Kidney tubule cell (primary cell): Measurements from ENCODE around the gene LCP1.
"Not testable (repeated sequence)": the region's sequence is repeated elsewhere in the genome, so short reads cannot be mapped to it uniquely, and the experiment has no call there.

ENCODE experiments used
- DNase-seq: peaks from one replicate; pipeline ENCODE4 v3.0.0-alpha.2; 2018; ENCODE audit warnings: low spot score

Gene LCP1, protein sequence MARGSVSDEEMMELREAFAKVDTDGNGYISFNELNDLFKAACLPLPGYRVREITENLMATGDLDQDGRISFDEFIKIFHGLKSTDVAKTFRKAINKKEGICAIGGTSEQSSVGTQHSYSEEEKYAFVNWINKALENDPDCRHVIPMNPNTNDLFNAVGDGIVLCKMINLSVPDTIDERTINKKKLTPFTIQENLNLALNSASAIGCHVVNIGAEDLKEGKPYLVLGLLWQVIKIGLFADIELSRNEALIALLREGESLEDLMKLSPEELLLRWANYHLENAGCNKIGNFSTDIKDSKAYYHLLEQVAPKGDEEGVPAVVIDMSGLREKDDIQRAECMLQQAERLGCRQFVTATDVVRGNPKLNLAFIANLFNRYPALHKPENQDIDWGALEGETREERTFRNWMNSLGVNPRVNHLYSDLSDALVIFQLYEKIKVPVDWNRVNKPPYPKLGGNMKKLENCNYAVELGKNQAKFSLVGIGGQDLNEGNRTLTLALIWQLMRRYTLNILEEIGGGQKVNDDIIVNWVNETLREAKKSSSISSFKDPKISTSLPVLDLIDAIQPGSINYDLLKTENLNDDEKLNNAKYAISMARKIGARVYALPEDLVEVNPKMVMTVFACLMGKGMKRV

DNA sequence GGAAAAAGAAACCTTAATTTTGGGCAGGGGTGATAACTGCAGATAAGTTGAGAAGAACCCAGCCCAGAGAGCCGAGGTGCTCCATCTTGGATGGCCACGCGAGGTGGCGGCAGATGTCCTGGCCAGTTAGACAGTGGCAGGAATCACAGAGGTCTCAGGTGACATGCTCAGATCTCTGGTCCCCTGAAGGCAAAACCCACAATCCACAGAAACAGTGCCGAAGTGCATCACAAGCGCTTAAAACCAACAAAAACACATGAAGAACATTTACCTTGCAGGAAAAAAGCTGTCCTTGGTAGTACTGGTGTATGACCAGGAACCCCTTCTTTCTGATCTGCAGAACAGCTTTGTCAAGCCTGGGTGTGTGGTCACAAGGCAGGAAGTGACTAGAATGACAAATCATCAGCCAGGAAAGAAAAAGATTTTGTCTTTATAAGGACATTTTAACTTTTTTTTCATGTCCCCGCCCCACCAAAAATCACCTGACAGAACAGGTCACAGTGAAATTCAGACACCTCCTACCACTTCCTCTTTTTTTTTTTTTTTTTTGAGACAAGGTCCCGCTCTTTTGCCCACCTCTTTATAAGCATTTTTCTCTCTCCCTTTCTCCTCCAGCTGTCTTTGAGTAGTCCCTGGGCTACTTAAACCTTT is at the start of gene LCP1:
LCP1 (minus strand) TSS at position 338 of the 651 bp plus-strand sequence. CDS start 22,515 bp downstream, outside the sequence.
- DNase-seq, result peak; percentile 50

DNA sequence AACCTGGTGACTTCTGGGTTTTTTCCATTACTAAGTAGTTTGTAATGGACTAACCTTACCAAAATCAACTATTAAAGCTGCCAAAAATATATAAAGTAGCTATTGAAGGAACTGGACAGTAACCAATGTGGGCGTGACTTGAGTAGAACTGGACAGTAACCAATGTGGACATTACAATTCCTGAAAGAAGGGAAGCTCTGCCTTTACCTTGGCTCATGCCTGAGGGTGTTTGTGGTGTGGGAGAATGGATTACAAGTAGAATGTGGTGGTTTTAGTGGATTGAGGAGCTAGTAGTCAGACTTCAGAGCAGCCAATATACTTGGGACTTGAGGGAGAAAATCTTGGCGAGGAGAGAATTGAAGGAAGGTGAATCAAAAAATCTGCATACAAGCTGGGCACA is 47.3 kb upstream of the LCP1 start:
- no peak for DNase-seq

DNA sequence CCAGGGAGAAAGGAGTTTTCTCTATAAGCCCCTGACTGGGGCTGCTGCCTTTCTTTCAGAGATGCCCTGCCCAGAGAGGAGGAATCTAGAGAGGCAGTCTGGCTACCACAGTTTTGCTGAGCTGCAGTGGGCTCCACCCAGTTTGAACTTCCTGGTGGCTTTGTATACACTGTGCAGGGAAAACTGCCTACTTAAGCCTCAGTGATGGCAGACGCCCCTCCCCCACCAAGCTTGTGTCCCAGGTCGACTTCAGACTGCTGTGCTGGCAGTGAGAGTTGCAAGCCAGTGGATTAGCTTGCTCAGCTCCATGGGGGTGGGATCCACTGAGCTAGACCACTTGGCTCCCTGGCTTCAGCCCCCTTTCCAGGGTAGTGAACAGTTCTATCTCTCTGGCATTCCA is 38.3 kb upstream of the LCP1 start:
- peak; percentile 4 for DNase-seq

DNA sequence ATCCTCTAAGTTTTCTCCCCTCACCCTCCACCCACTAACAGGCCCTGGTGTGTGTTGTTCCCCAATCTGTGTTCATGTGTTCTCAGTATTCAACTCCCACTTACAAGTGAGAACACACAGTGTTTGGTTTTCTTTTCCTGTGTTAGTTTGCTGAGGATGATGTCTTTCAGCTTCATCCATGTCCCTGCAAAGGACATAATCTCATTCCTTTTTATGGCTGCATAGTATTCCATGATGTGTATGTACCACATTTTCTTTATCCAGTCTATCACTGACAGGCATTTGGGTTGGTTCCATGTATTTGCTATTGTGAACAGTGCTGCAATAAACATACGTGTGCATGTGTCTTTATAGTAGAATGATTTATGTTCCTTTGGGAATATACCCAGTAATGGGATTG is 32.8 kb upstream of the LCP1 start:
- DNase-seq, result not testable (repeated sequence)

DNA sequence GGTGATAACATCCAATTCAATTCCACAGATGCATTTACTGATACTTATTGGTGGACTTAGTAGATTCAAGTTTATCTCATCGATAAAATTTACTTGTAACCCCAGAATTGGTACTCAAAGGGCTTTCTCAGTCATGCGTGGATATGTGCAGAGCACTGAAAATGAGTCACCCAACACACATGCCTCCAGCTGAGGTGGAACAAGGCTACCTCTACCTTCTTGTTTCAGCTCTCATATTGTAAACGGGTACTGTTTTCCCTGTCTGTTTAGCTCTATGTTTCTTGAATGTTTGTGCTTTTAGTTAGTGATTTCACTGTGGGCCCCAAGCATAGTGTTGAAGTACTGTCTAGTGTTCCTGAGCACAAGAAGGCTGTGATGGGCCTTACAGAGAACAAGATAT is 31.3 kb upstream of the LCP1 start:
- DNase-seq, result peak; percentile 67

DNA sequence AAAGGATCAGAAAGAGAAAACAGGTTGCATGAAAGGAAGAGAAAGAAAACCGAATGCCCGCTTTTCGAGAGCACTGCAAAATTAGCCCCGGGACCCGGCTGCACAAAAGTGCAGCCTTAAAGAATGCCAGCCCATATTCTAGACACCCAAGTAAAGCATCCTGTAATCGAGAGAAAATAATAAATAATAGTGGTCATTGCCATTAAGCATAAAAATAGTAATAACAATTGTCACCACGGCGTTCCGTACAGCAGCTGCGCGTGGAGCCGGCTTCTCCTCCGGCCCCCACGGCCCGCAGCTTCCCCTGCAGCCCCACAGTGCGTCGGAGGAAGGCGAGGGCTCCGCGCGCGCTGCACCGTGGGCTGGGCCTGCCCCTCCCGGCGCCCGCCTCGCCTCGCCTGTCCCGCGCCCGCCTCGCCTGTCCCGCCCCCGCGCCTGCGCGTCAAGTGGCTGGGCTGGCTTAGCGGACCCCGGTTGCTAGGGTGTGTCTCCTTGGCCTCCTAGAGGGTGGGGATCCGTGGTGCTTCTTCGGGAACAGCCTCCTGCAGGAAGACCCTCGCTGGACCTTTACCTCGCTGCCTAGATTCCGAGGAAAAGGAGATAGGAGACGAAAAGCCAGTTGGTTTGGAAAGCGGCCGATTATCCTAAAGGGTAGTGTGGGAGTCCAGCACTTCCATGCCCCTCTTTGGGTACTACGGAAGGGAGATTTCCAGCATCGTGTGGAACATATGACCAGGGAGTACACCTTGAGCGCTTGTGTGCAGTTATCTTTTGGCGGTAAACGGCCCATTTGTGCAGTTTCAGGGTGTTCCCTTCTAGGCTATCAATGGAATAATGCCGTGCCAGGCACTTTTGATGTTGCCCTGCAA is 29.7 kb upstream of the LCP1 start, which contains the start of gene LRRC63:
LRRC63 (plus strand) TSS at position 446 of the 869 bp plus-strand sequence. CDS start 1,107 bp downstream, outside the sequence.
- DNase-seq, result peak; percentile 31

DNA sequence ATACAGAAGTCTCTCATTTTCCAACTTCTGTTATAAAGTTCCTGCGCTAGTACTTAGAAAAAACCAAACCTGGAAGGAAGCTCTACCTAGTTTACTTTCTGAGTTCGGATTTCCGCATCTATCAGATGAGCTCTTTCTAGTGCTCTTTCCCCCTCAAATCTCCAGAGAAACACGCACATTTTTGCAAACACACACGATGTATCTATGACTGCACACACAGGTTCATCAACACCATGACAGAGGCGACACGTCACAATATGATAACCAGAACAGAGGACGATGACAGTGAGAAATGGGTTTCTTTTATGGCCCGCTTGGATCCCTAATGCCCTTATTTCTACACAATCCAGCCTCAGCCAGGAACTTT is 29.1 kb upstream of the LCP1 start:
- no peak for DNase-seq

DNA sequence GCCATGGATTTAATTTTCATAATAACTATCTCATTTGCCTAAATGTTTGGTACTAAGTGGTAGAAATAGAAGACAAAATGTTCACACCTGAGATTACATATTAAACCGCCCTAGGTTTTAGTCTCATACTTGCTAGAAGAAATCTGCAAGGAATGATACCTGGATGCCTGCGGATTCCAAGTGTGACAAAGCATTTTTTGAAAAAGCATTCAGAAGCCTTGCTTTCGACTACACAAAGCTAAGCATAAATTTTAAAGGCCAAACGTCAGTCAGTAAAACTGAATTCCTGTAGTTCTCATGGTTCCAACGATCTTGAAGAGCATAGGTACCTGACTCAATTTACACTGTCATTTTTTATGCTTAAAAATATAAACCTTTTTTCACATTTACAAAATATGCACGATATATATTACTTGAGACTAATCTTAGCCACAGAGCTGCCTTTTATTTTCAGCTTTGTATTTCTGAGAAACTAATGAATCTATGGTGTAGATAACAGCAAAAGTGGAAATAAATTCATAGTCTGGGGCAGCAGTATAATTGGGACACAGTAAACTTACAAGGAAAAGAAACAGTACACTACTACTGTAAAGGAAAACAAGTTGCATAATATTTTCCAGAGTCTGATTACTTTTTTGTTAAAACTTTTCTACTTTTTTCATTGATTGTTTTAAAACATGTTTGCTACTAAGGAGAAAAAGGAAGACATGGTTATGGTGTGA is 28.5 kb upstream of the LCP1 start:
- DNase-seq, result no peak

DNA sequence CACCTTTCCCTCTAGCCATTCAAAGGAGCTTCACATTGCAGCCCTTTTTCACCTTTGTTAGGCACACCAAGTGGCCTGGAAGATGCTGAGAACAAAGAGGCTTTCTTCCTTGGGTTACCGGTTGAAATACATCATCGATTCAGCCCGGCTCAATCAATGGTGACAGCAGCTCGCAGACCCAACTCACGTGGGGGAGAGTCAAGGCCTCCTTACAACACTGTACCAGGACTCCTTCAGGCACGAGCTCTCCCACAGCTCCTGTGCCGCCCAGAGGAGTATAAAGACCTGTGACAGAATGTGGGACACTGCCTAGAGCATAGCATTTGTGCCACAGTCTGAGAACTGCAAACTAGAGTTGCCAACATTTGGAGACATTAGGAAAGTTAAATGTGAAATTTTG is 25.9 kb upstream of the LCP1 start:
- no peak for DNase-seq

DNA sequence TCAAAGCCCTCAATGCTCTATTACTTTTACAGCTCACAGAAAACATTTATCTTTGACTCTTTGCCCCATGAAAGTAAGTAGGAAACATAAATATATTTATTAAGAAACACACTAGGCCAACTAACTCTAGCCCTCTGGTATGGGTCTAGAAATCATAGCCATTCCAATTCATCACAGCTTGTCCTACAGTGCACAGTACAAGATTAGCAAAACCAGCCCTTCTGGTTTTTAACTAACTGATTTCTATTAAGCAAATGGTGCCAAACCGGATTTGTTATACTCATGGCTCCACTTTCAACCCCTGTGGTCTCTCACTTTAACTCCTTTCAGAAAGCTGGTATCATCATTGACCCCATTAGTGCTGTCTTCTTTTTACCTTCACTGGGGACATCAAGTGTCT is 24.2 kb upstream of the LCP1 start:
- DNase-seq, result no peak

DNA sequence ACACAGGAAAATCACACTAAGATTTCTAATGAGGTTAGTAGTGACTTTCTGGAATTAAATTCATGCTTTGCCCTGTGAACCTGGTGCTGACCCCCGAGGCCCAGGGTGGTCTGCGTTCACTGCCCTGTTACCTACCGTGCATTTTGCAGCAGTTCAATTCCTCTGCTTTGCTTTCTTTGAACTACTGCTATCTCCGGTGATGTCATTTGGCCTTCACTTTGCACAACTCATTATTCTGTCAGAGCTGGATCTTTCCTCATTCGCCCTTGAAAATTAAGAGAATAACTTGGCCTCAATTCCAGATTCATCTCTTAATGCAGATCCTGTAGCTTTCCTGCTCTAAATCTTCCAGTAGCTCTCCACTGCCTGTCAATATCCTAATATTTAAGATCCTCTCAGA is 21.0 kb upstream of the LCP1 start:
- no peak for DNase-seq

DNA sequence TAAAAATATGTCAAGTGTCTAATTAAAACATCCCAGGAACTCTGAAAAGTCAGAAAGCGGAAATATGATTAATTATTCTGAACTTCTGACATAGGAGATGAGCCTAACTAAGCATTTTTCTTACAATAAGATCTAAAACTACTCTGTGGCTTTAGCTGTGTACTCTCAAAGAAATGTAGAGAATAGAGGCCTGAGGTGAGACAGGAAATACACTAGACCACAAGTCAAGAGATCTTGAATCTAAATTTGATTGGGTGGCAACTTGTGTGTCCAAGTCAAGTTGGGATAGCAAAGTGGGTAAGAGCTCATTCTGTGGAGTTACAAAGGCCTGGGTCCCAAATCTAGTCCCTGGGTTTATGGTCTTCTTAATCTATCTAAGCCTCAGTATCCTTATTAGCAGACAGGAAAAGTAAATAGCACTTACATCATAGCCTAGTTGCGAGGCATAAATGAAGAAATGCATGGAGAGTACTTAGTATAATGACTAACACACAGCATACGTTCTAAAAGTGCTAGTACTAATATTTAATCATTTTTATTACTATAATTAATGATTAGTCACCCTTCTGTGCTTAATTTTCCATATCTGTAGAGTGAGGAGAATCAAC is 20.3 kb upstream of the LCP1 start:
- no peak for DNase-seq

DNA sequence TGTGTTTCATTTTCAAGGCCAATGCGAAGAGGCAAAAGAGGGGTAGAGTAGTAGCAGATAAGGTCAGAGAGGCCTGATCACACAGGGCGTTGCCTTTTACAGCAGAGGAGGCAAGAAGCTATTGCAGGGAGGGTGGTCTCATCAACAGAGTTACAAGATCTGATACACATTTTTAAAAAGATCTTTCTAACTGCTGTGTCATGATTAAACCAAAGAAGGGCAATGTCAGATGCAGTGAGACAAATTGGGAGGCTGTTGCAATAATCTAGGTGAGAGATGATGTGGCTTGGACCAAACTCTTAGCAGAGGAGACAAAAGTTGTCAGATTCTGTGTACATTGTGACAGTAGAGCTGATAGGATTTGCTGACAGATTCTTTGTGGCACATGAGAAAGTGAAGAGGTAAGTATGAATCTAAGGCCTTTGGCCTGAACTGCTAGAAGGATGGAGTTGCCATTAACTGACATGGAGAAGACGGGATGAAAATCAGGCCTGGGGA is 16.8 kb upstream of the LCP1 start:
- DNase-seq, result no peak

DNA sequence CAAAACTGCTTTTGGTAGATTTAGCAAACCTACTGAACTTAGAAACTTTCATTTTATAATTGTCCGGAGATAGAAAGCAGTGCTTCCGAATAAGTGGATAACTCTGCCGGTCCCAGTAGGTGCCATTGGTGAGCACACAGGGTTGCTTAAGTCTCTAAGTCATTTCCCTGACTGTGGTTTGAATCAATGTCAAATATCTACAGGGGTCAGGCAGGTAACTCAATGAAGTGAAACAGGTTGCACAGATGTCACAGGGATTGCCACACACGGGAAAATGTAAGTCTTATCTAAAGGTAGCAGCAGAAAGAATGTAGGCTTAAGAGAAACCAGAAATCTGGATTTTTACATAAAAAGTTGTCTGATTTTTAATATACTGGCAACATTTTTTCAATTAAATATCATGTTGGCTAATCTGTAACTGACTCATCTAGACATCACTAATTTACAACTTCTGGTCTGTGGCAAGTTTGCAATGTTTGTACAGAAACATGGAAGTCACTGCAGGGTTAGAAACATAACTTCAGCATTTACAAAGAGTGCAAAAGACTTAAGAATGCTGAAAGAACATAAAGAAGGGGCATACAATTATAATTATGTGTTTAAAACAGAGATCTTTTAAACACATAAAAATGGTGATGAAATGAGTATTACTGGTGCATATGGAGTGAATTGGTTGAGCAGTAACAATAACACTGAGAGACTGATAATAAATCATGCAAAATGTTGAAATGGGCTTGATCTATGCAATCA is 15.5 kb upstream of the LCP1 start:
- DNase-seq, result peak; percentile 64

DNA sequence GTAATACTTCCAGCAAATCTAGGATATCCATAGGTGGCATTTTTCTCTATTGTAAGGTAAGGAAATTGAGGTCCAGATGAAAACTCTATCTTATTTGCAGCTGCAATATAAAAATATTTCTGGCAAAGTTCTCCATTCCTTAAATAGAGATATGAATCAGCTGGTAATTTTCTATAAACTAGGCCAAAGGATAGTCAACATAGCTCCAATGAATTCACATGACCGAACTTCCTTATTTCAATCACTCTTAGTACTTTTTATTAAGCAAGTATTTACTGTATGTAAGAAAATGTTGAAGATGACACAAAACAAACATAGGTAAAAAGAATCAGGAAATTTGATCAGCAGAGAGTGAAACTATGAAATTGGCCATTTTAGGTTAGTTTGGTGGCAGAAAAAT is 13.0 kb upstream of the LCP1 start:
- DNase-seq, result no peak

DNA sequence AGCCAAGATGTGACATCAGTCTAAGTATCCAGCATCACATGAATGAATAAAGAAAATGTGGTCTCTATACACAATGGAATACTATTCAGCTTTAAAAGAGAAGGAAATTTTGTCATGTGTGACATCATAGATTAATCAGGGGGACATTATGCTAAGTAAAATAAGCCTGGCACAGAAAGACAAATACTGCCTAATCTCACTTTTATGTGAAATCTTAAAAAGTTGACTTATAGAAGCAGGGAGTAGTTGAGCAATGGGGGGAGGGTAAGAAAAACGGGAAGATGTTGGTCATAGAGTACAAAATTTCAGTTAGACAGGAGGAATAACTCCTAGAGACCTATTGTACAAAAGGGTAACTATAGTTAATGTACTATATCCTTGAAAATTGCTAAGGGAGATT is 10.4 kb upstream of the LCP1 start:
- DNase-seq, result no peak

DNA sequence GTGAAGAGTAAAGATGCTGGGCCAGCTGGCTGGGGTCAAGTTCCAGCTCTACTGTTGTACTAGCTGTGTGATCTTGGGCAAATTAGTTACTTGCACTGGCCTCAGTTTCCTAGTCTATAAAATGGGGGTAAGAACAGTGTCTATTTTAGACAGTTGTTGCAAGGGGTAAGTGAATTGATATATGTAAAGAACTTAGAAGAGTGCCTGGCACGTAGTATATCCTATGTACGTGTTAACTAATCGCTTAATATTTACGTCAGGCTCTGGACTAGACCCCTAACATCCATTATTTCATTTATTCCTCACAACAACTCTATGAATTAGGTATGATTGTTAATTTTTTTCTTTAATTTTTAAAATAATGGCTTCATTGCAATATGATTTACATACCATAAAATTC is 3.7 kb upstream of the LCP1 start:
- no peak for DNase-seq

DNA sequence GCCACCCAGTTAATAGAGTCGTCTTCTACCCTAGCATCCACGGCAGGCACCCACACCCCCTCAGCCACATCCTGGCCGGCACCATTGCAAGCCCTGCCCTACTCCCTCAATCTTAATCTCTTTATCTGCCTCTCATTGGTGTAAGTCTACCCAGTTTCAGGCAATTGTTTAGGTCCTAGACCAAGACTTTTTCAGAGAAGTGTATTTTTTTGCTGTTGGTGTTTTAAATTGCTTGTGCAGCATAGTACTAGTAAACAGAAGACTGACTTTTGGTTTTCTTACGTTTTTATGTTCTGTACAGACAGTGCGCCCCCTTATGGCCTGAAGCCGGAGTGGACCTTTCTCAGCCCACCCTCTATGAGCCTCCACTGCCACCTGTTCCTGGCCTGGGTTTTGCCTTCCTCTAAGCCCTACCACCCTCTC is 2.3 kb upstream of the LCP1 start:
- no peak for DNase-seq

DNA sequence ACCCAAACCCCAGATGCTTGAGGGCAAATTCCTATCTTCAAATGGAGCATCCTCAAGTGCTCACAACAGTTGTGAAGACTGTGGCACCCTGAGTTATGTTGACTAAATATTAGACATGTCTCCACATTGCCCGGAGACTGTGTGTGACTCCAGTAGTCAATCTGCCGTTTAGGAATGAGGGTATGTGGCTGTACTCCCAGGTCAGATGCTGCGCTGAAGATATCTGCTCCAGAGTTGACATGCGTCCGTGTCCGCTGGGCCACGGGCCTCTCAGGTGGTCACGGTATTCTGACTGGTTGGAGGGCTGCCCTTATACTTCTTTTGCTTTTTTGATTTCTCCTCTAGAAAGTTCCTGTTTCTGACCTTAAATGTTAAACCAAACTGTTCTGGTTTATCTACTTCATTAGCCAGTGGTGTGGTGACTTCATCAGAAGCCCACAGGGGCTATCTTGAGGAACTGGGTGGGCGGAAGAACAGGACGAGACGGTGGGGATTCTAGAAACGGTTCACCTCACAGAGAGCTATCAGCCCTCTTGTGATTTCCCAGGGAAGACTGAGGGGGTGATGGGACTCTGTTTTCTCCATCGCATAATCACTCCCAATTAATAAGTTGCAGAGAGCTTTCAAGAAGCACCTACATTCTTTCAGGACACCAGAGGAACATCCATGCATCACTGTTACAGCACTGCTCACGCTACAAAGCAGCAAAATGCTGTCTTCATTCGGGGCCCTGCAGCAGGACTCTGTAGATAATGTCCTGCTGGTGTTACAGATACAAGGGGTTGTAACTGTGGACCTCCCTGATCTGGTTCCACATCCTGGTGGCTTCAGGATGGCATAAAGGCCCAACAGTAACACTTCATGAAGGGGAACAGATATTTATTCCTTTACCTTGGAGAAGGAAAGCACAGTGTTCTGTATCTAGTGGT is 1.3 kb upstream of the LCP1 start:
- DNase-seq, result no peak
